A673 (cell line): Measurements from ENCODE around the gene GNAQ. TPM values are rescaled to one million over a fixed set of nuclear protein-coding genes. Genes with fewer than 3 reads are reported as not detected.

Source experiments
- BruUV-seq: library from RNA; stranded (reverse); fragments of 400-500 nt; replicated peaks from 2 replicates; lab custom pipeline; 2021; lab: Mats Ljungman, UMichigan
- CTCF ChIA-PET: fragments of 300-600 bp; sonication (Branson Sonifier 250); formaldehyde crosslinking; loops from one replicate; lab custom pipeline; 2022; ENCODE audit warnings: antibody characterized with exemption; lab: Charles Lee
- POLR2A ChIA-PET: fragments of 300-600 bp; sonication (Branson Sonifier 250); formaldehyde crosslinking; loops from one replicate; lab custom pipeline; 2022; ENCODE audit warnings: antibody characterized with exemption; ENCODE audit not compliant: low non-redundant PET; lab: Charles Lee
- DNase-seq: peaks from one replicate; pipeline ENCODE4 v3.0.0-alpha.2; 2015; ENCODE audit warnings: low spot score
- H3K27ac ChIP-seq: fragments of 200-600 bp; sonication (generic); 2 replicates; pipeline ENCODE4 v1.5.1; 2016; ENCODE audit warnings: mixed run types, low read depth, mild to moderate bottlenecking, mixed read lengths, antibody characterized with exemption, low read length; ENCODE audit not compliant: poor library complexity, severe bottlenecking
- H3K27me3 ChIP-seq: fragments of 200-600 bp; sonication (generic); replicated peaks from 2 replicates; pipeline ENCODE4 v1.6.1; 2017; ENCODE audit warnings: mixed run types, low read depth, mild to moderate bottlenecking, mixed read lengths, antibody characterized with exemption, low read length; ENCODE audit not compliant: insufficient read depth, poor library complexity
- H3K36me3 ChIP-seq: fragments of 200-600 bp; sonication (generic); 2 replicates; pipeline ENCODE4 v1.6.1; 2016; ENCODE audit warnings: mixed run types, mild to moderate bottlenecking, mixed read lengths, antibody characterized with exemption, low read length; ENCODE audit not compliant: insufficient read depth, poor library complexity, severe bottlenecking
- H3K4me1 ChIP-seq: fragments of 200-600 bp; sonication (generic); 2 replicates; pipeline ENCODE4 v1.6.1; 2017; ENCODE audit warnings: mixed run types, mild to moderate bottlenecking, mixed read lengths, antibody characterized with exemption, low read length; ENCODE audit not compliant: insufficient read depth, poor library complexity, severe bottlenecking
- H3K4me3 ChIP-seq: fragments of 200-600 bp; sonication (generic); 2 replicates; pipeline ENCODE4 v1.5.1; 2016; ENCODE audit warnings: low read depth, mixed run types, mild to moderate bottlenecking, mixed read lengths, low read length; ENCODE audit not compliant: poor library complexity, severe bottlenecking
- H3K9me3 ChIP-seq: fragments of 200-600 bp; sonication (generic); 2 replicates; pipeline ENCODE4 v1.6.1; 2016; ENCODE audit warnings: mixed run types, low read depth, mild to moderate bottlenecking, mixed read lengths, antibody characterized with exemption, low read length; ENCODE audit not compliant: poor library complexity, severe bottlenecking
- EZH2 ChIP-seq: fragments of 200-600 bp; sonication (generic); IDR thresholded peaks from 2 replicates; pipeline ENCODE4 v1.6.1; 2017; ENCODE audit warnings: borderline replicate concordance, low read depth, mild to moderate bottlenecking, mixed read lengths, antibody characterized with exemption, low read length; ENCODE audit not compliant: poor library complexity, severe bottlenecking
- intact Hi-C: fragments of 100-400 bp; cut with micrococcal nuclease; formaldehyde crosslinking; loops from one replicate; pipeline ENCODE4 v1.10.0; 2022; ENCODE audit not compliant: unreplicated experiment
- total RNA-seq: library from RNA; stranded (reverse); gene quantifications from 2 replicates; pipeline ENCODE4 v1.2.3, GENCODE V29; 2021
- TF ChIP-seq, protein P1 (sequence below): fragments of 300-800, 200-600 bp; sonication (generic); conservative IDR thresholded peaks from 2 replicates; pipeline ENCODE4 v1.5.1; 2017; ENCODE audit warnings: low read depth, mild to moderate bottlenecking, antibody characterized with exemption, low read length, moderate library complexity, mixed read lengths

The GNAQ gene
- total RNA-seq, 1 experiment from 2014 or later = 69.9 TPM

DNA sequence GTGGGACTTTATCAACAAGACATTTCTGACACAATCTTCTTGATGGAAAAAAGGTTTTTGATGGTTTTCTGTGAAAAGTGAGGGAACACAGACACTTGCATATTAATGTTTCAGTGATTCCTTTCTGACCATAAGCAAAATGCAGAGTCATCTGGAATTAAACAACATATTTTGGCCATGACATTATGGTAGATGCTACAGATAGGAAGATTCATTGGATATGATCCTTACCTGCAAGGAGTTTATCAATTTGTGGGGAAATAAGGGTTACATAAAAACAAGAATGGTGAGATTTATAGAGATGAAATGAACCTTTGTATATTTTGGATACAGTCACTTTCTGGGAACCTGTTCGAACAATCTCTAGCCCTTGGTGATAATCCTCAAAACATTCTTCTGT lies 228.2 kb downstream of the GNAQ start:
- H3K4me3 ChIP-seq = no peak overlapping the region
- no TSS peak for BruUV-seq
- no peak overlapping the region for H3K27ac ChIP-seq
- no peak for TF ChIP-seq EZH2
- TF ChIP-seq, protein P1, sequence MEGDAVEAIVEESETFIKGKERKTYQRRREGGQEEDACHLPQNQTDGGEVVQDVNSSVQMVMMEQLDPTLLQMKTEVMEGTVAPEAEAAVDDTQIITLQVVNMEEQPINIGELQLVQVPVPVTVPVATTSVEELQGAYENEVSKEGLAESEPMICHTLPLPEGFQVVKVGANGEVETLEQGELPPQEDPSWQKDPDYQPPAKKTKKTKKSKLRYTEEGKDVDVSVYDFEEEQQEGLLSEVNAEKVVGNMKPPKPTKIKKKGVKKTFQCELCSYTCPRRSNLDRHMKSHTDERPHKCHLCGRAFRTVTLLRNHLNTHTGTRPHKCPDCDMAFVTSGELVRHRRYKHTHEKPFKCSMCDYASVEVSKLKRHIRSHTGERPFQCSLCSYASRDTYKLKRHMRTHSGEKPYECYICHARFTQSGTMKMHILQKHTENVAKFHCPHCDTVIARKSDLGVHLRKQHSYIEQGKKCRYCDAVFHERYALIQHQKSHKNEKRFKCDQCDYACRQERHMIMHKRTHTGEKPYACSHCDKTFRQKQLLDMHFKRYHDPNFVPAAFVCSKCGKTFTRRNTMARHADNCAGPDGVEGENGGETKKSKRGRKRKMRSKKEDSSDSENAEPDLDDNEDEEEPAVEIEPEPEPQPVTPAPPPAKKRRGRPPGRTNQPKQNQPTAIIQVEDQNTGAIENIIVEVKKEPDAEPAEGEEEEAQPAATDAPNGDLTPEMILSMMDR = no peak
- DNase-seq = no peak
- intact Hi-C loops = no loop called here
- no peaks in the 10 kb centered on the region for H3K36me3 ChIP-seq
- ChIA-PET CTCF (no interaction called here), POLR2A (no interaction called here)
- peaks cover 7% of the 10 kb centered on the region for H3K4me1 ChIP-seq
- H3K27me3 ChIP-seq = no peaks in the 10 kb centered on the region
- H3K9me3 ChIP-seq = no peaks in the 10 kb centered on the region

DNA sequence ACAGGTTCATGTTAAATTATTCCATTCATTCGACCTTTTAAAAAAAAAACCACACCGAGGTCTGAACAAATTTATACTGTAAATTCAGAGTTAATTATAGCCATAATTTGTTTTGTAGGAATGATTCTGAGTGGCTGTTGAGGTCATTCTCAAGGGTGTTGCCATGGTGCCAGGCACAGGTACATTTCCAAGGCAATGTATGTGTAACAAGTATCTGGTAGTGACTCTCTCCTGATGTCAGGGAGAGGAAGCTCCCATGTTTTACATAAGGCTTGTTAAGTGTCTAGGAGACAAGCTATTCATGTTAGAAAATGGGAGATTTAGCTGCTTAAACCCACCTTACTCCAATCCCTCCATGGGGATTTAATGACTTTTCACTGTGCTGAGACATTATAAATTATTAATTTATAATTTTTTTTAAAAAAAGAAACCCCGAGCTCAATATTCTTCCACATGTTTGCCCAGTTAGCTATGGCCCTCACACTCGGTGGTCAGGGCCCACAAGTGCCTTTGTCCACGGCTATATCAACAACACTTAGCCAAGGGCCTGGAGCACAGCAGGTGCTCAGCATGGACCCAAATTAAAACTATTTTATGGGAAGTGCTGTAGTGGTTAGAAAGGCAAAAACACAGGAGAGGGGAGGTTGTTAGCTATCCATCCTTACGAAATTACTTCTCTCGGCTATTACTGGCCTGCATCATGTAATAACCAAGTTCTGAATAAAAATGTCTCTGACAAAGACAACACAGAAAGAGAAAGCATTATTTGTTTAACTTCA lies 228.9 kb downstream of the GNAQ start:
- POLR2A ChIA-PET = no interaction called here
- intact Hi-C loops = no loop called here
- no peak overlapping the region for H3K4me3 ChIP-seq
- H3K36me3 ChIP-seq = no peaks in the 10 kb centered on the region
- CTCF ChIA-PET = no interaction called here
- BruUV-seq = no TSS peak
- TF ChIP-seq EZH2 = no peak
- TF ChIP-seq, protein P1 = no peak
- no peak for DNase-seq
- no peaks in the 10 kb centered on the region for H3K9me3 ChIP-seq
- no peaks in the 10 kb centered on the region for H3K27me3 ChIP-seq
- H3K27ac ChIP-seq = no peak overlapping the region
- H3K4me1 ChIP-seq = peaks cover under 1% of the 10 kb centered on the region

DNA sequence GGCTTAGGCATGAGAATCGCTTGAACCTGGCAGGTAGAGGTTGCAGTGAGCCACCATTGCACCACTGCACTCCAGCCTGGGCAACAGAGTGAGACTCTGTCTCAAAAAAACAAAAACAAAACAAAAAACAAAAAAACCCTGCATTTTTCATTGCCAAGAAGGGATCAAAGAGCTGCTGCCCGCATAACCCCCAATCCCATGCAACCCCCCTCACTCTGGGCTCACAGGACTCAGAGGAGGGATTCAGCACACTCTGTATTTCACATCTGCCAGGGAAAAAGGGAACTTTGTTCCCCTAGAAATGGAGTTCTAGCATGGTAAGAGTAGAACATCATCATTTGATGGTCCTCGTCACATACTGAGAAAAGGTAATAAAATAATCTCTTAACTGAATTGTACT lies 229.5 kb downstream of the GNAQ start:
- BruUV-seq = no TSS peak
- H3K36me3 ChIP-seq = no peaks in the 10 kb centered on the region
- POLR2A ChIA-PET = no interaction called here
- no peak for TF ChIP-seq EZH2
- TF ChIP-seq, protein P1 = no peak
- H3K4me1 ChIP-seq = no peaks in the 10 kb centered on the region
- H3K4me3 ChIP-seq = no peak overlapping the region
- H3K27ac ChIP-seq = no peak overlapping the region
- H3K9me3 ChIP-seq = no peaks in the 10 kb centered on the region
- CTCF ChIA-PET = no interaction called here
- intact Hi-C loops = no loop called here
- DNase-seq = no peak
- H3K27me3 ChIP-seq = no peaks in the 10 kb centered on the region
